ENCODE results near the gene C16orf92. TPM values are rescaled to one million over a fixed set of nuclear protein-coding genes. Genes with fewer than 3 reads are reported as not detected.

Gene C16orf92
- total and polyA plus RNA-seq, 2 of the 13 experiments (the other 11 are each of a cell fraction or from before 2014, with no cell fraction given), result not detected

- TF ChIP-seq HCFC1 (IDR thresholded peaks at IDR 0.05; ENCODE audit: low read depth, low read length), result peak; percentile 64
- peak; percentile 94 for TF ChIP-seq ZMYM2 (CRISPR knock-in tag; IDR thresholded peaks at IDR 0.05)
- TF ChIP-seq MBD4 (IDR thresholded peaks at IDR 0.05; ENCODE audit: borderline replicate concordance, low read length), result no peak
- TF ChIP-seq, protein P1, sequence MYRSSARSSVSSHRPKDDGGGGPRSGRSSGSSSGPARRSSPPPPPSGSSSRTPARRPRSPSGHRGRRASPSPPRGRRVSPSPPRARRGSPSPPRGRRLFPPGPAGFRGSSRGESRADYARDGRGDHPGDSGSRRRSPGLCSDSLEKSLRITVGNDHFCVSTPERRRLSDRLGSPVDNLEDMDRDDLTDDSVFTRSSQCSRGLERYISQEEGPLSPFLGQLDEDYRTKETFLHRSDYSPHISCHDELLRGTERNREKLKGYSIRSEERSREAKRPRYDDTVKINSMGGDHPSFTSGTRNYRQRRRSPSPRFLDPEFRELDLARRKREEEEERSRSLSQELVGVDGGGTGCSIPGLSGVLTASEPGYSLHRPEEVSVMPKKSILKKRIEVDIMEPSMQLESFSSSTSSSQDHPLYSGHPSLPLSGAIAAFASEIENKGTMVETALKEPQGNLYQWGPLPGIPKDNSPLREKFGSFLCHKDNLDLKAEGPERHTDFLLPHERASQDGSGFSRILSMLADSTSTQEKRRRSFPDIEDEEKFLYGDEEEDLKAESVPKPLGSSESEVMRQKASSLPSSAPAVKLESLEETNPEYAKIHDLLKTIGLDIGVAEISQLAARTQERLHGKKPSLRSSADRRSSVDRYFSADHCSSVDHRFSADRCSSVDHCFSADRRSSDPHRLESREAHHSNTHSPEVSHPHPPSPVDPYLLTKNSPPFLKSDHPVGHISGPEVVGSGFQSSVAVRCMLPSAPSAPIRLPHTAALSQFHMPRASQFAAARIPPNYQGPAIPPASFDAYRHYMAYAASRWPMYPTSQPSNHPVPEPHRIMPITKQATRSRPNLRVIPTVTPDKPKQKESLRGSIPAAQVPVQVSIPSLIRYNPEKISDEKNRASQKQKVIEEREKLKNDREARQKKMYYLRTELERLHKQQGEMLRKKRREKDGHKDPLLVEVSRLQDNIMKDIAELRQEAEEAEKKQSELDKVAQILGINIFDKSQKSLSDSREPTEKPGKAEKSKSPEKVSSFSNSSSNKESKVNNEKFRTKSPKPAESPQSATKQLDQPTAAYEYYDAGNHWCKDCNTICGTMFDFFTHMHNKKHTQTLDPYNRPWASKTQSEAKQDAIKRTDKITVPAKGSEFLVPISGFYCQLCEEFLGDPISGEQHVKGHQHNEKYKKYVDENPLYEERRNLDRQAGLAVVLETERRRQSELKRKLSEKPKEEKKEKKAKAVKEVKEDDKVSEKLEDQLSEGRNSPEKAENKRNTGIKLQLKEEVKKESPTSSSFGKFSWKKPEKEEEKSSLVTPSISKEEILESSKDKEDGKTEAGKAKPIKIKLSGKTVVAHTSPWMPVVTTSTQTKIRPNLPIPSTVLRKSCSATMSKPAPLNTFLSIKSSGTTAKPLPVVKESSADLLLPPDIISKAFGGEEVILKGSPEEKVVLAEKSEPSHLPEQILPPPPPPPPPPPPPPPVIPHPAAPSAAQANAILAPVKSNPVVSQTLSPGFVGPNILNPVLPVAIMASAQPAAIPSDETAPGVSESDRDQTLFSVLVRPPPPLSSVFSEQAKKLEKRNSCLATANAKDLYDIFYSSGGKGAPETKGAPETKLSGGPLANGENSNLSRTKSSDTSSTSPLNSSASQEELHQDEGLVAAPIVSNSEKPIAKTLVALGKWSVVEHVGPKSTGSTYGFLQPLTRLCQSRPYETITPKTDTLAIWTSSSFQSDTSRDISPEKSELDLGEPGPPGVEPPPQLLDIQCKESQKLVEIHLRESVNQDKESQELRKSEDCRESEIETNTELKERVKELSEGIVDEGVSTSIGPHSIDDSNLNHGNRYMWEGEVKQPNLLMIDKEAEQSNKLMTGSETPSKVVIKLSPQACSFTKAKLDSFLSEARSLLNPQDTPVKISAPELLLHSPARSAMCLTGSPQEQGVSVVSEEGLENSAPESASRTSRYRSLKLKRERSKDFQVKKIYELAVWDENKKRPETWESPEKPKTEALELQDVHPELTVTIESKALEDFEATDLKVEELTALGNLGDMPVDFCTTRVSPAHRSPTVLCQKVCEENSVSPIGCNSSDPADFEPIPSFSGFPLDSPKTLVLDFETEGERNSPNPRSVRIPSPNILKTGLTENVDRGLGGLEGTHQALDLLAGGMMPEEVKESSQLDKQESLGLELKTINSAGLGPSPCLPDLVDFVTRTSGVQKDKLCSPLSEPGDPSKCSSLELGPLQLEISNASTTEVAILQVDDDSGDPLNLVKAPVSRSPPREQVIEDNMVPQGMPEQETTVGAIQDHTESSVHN (CRISPR knock-in tag; IDR thresholded peaks at IDR 0.05), result no peak
- peak; percentile 88 for TF ChIP-seq ZFY (CRISPR knock-in tag; IDR thresholded peaks at IDR 0.05)
- TF ChIP-seq, protein P2, sequence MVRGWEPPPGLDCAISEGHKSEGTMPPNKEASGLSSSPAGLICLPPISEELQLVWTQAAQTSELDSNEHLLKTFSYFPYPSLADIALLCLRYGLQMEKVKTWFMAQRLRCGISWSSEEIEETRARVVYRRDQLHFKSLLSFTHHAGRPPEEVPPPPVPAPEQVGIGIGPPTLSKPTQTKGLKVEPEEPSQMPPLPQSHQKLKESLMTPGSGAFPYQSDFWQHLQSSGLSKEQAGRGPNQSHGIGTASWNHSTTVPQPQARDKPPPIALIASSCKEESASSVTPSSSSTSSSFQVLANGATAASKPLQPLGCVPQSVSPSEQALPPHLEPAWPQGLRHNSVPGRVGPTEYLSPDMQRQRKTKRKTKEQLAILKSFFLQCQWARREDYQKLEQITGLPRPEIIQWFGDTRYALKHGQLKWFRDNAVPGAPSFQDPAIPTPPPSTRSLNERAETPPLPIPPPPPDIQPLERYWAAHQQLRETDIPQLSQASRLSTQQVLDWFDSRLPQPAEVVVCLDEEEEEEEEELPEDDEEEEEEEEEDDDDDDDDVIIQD (CRISPR knock-in tag; IDR thresholded peaks at IDR 0.05; ENCODE audit: low read depth), result 0 out of 2 replicates have a peak, but pooled peaks have one; percentile 30
- TF ChIP-seq, protein P3, sequence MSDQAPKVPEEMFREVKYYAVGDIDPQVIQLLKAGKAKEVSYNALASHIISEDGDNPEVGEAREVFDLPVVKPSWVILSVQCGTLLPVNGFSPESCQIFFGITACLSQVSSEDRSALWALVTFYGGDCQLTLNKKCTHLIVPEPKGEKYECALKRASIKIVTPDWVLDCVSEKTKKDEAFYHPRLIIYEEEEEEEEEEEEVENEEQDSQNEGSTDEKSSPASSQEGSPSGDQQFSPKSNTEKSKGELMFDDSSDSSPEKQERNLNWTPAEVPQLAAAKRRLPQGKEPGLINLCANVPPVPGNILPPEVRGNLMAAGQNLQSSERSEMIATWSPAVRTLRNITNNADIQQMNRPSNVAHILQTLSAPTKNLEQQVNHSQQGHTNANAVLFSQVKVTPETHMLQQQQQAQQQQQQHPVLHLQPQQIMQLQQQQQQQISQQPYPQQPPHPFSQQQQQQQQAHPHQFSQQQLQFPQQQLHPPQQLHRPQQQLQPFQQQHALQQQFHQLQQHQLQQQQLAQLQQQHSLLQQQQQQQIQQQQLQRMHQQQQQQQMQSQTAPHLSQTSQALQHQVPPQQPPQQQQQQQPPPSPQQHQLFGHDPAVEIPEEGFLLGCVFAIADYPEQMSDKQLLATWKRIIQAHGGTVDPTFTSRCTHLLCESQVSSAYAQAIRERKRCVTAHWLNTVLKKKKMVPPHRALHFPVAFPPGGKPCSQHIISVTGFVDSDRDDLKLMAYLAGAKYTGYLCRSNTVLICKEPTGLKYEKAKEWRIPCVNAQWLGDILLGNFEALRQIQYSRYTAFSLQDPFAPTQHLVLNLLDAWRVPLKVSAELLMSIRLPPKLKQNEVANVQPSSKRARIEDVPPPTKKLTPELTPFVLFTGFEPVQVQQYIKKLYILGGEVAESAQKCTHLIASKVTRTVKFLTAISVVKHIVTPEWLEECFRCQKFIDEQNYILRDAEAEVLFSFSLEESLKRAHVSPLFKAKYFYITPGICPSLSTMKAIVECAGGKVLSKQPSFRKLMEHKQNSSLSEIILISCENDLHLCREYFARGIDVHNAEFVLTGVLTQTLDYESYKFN (CRISPR knock-in tag; conservative IDR thresholded peaks at IDR 0.05), result peak; percentile 63
- TF ChIP-seq ZNF720 (CRISPR knock-in tag; IDR thresholded peaks at IDR 0.05), result 0 out of 2 replicates have a peak, but pooled peaks have one; percentile 91
- TF ChIP-seq EZH2 (conservative IDR thresholded peaks at IDR 0.05; ENCODE audit: low read depth, low read length), result no peak
Measured at GRCh38 chr16:30052671-30053372, 29.8 kb downstream of the C16orf92 start (continued).
